ENCODE results near the gene TOLLIP. TPM values are rescaled to one million over a fixed set of nuclear protein-coding genes. Genes with fewer than 3 reads are reported as not detected.

The TOLLIP gene
- total RNA-seq, 2 donors from 2014 or later = 40.2 to 56.3 TPM

GRCh38 chr11:1238767-1239595 is 70.5 kb downstream of the TOLLIP start:
- DNase-seq (no peak), ATAC-seq (no peak)
- H3K9me3 ChIP-seq (ENCODE audit: control insufficient read depth, low read length, poor library complexity, severe bottlenecking) = no peaks in the 10 kb centered on the region
- Mint-ChIP-seq H3K4me1 (no peaks in the 10 kb centered on the region), H3K36me3 (ENCODE audit: low read depth) (no peaks in the 10 kb centered on the region), H3K27ac (no peak overlapping the region), H3K27me3 (no peaks in the 10 kb centered on the region), H3K4me3 (no peak overlapping the region)

GRCh38 chr11:1237851-1238250 is 71.6 kb downstream of the TOLLIP start:
- no peak overlapping the region for H3K4me3 Mint-ChIP-seq
- no peaks in the 10 kb centered on the region for H3K4me1 Mint-ChIP-seq
- ATAC-seq (no peak), DNase-seq (no peak)
- H3K9me3 ChIP-seq (ENCODE audit: control insufficient read depth, low read length, poor library complexity, severe bottlenecking) = no peaks in the 10 kb centered on the region
- no peaks in the 10 kb centered on the region for H3K27me3 Mint-ChIP-seq
- no peak overlapping the region for H3K27ac Mint-ChIP-seq
- H3K36me3 Mint-ChIP-seq (ENCODE audit: low read depth) = no peaks in the 10 kb centered on the region

GRCh38 chr11:1237128-1237580 is 72.3 kb downstream of the TOLLIP start:
- ATAC-seq (no peak), DNase-seq (no peak)
- Mint-ChIP-seq H3K27ac (peak overlapping the region; percentile 16), H3K27me3 (no peaks in the 10 kb centered on the region), H3K4me3 (no peak overlapping the region), H3K4me1 (no peaks in the 10 kb centered on the region), H3K36me3 (ENCODE audit: low read depth) (no peaks in the 10 kb centered on the region)
- H3K9me3 ChIP-seq (ENCODE audit: control insufficient read depth, low read length, poor library complexity, severe bottlenecking) = no peaks in the 10 kb centered on the region

- Mint-ChIP-seq H3K4me1 (no peaks in the 10 kb centered on the region), H3K27me3 (no peaks in the 10 kb centered on the region), H3K4me3 (no peak overlapping the region), H3K27ac (no peak overlapping the region), H3K36me3 (ENCODE audit: low read depth) (no peaks in the 10 kb centered on the region)
- H3K9me3 ChIP-seq (ENCODE audit: control insufficient read depth, low read length, poor library complexity, severe bottlenecking) = no peaks in the 10 kb centered on the region
- ATAC-seq (no peak), DNase-seq (no peak)
Measured at GRCh38 chr11:1236316-1237127, 72.9 kb downstream of the TOLLIP start.

- no peak for ATAC-seq
- no peaks in the 10 kb centered on the region for H3K9me3 ChIP-seq (ENCODE audit: control insufficient read depth, low read length, poor library complexity, severe bottlenecking)
- DNase-seq = peak in 1 of 3 donors; percentile 5
- Mint-ChIP-seq H3K36me3 (ENCODE audit: low read depth) (no peaks in the 10 kb centered on the region), H3K27ac (no peak overlapping the region), H3K27me3 (no peaks in the 10 kb centered on the region), H3K4me1 (no peaks in the 10 kb centered on the region), H3K4me3 (no peak overlapping the region)
Measured at GRCh38 chr11:1235901-1236315, 73.5 kb downstream of the TOLLIP start.

- no peak for DNase-seq
Measured at GRCh38 chr11:1235306-1235900, 74.0 kb downstream of the TOLLIP start.

GRCh38 chr11:1234771-1235305 is 74.6 kb downstream of the TOLLIP start:
- Mint-ChIP-seq H3K36me3 (ENCODE audit: low read depth) (no peaks in the 10 kb centered on the region), H3K27ac (no peak overlapping the region), H3K27me3 (no peaks in the 10 kb centered on the region), H3K4me3 (no peak overlapping the region), H3K4me1 (no peaks in the 10 kb centered on the region)
- ATAC-seq (no peak), DNase-seq (peak in 1 of 3 donors; percentile 10)
- no peaks in the 10 kb centered on the region for H3K9me3 ChIP-seq (ENCODE audit: control insufficient read depth, low read length, poor library complexity, severe bottlenecking)

More at GRCh38 chr11:1235306-1235900, 74.0 kb downstream of the TOLLIP start:
- no peak for ATAC-seq
- no peaks in the 10 kb centered on the region for H3K27me3 Mint-ChIP-seq
- no peaks in the 10 kb centered on the region for H3K4me1 Mint-ChIP-seq
- H3K9me3 ChIP-seq (ENCODE audit: control insufficient read depth, low read length, poor library complexity, severe bottlenecking) = no peaks in the 10 kb centered on the region
- H3K27ac Mint-ChIP-seq = no peak overlapping the region
- no peaks in the 10 kb centered on the region for H3K36me3 Mint-ChIP-seq (ENCODE audit: low read depth)
- H3K4me3 Mint-ChIP-seq = no peak overlapping the region

- ATAC-seq (no peak), DNase-seq (peak in 1 of 3 donors; percentile 4)
- no peaks in the 10 kb centered on the region for H3K36me3 Mint-ChIP-seq (ENCODE audit: low read depth)
Measured at GRCh38 chr11:1234054-1234720, 75.2 kb downstream of the TOLLIP start.

GRCh38 chr11:1233351-1234053 is 75.9 kb downstream of the TOLLIP start:
- Mint-ChIP-seq H3K36me3 (ENCODE audit: low read depth) (no peaks in the 10 kb centered on the region), H3K27ac (no peak overlapping the region), H3K4me1 (no peaks in the 10 kb centered on the region), H3K4me3 (no peak overlapping the region), H3K27me3 (no peaks in the 10 kb centered on the region)
- H3K9me3 ChIP-seq (ENCODE audit: control insufficient read depth, low read length, poor library complexity, severe bottlenecking) = no peaks in the 10 kb centered on the region
- DNase-seq (peak in 1 of 3 donors; percentile 6), ATAC-seq (no peak)

More at GRCh38 chr11:1234054-1234720, 75.2 kb downstream of the TOLLIP start:
- H3K27me3 Mint-ChIP-seq = no peaks in the 10 kb centered on the region
- H3K9me3 ChIP-seq (ENCODE audit: control insufficient read depth, low read length, poor library complexity, severe bottlenecking) = no peaks in the 10 kb centered on the region
- no peak overlapping the region for H3K27ac Mint-ChIP-seq
- H3K4me1 Mint-ChIP-seq = no peaks in the 10 kb centered on the region
- H3K4me3 Mint-ChIP-seq = no peak overlapping the region

GRCh38 chr11:1232883-1233321 is 76.5 kb downstream of the TOLLIP start:
- no peaks in the 10 kb centered on the region for H3K9me3 ChIP-seq (ENCODE audit: control insufficient read depth, low read length, poor library complexity, severe bottlenecking)
- Mint-ChIP-seq H3K4me3 (no peak overlapping the region), H3K36me3 (ENCODE audit: low read depth) (no peaks in the 10 kb centered on the region), H3K27ac (no peak overlapping the region), H3K27me3 (no peaks in the 10 kb centered on the region), H3K4me1 (no peaks in the 10 kb centered on the region)
- ATAC-seq (no peak), DNase-seq (peak in 1 of 3 donors; percentile 4)

GRCh38 chr11:1232021-1232882 is 77.2 kb downstream of the TOLLIP start:
- ATAC-seq (no peak), DNase-seq (peak in 1 of 3 donors; percentile 7)
- H3K4me1 Mint-ChIP-seq = no peaks in the 10 kb centered on the region
- H3K36me3 Mint-ChIP-seq (ENCODE audit: low read depth) = no peaks in the 10 kb centered on the region
- no peak overlapping the region for H3K27ac Mint-ChIP-seq
- H3K4me3 Mint-ChIP-seq = no peak overlapping the region
- no peaks in the 10 kb centered on the region for H3K27me3 Mint-ChIP-seq
- no peaks in the 10 kb centered on the region for H3K9me3 ChIP-seq (ENCODE audit: control insufficient read depth, low read length, poor library complexity, severe bottlenecking)
